NOMO-1 treated with DMSO at 0.1 percent for 48 hours (cell line): ENCODE results near the gene TMIGD3.
A peak's percentile ranks its signal among the peaks of the same experiment; 100 is the strongest.

Experiments
- DNase-seq: peaks from one replicate; lab custom pipeline; 2025; ENCODE audit not compliant: unreplicated experiment; lab: John Stamatoyannopoulos, UW

TMIGD3 gene

DNA sequence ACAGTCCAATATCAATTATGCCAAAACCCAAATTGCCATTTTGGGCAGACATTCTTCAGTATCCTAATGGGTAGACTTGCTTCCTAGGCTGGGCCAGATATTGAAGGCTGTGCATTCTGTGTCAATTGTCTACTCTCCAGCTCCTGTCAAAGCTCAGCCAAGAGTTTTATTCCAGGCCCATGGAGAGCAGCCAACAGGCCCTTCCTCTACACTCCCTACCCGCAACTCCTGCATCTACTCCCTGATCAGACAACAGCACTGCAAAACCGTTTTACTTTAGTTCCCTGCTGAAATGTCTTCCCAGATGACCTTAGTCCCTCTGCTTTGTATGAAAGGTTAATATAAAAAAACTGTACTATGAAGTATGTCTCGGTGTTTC lies 6.6 kb upstream of the TMIGD3 start:
- no peak for DNase-seq

DNA sequence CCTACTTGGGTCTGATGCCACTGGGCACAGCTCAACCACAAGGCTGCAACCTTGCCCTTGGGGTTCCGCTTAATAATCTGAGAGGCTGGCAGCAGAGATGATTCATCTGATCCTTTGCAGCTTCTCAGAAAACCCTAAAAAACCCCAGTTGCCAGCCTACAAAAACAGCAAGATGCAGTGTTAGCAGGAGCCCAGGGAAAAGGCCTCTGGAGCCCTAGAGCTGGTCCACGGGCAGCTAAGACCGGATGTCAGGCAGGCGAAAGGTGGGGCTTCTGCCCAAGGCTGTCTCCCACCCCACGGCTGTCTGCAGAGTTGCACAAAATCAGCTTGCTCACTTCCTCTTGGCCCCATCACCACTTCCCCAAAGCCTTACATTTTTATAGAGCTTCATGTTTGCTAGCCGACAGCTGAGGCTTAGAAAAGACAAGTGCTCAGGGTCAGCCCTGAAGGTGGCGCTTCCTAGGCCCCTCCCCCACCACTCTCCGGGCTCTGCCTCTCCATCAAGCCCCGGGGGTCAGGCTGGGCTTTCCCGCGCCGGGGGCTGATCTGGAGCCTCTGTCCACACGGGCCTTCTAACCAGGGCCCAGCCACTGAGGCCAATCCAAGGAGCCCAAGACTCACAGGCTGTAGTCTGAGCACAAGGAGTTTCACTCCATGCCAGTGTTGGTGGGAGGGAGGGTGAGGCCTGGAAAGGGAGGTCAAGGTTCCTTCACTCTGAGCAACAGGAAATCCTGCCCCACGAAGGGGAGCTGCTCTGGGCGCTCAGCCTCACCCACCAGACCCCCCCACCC lies 4.2 kb upstream of the TMIGD3 start:
- DNase-seq: peak; percentile 99

DNA sequence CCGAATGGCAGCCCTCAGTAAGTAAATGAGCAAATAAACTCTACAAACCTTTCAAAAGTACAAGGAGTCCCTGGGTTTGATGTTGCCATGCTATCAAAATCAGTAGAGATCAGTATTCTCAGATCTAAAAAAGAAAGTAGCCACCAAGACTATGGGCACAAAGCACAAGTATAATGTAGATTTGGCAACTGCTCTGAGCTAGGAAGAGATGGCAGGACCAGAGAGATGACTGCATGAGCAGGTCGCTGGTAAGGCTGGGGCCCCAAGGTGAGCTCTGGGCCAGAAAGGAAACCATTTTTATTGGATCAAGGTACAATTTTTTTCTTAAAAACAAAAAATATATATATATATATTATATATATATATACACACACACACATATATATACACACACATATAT lies 3.1 kb upstream of the TMIGD3 start:
- no peak for DNase-seq

DNA sequence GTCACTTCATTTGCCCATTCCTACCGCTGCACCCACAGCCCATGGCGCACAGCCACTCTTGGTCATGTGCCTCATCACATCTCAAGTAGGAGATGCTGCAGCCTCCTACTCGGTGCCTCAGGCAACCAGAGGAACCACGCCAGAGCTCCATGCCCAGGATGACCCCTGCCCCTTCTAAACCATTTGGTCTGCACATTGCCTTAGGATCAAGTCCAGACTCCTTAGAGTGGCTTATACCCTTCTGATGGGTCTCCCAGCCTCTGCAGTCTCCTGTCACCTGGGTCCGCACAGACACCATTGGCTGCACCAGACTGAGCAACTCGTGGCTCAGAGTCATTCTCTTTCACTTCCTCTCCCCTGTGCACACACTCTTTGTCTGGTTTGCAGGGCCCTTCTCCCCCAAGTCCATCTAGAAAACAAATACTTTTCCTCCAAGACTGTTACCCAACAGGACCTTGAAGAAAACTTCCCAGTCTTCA lies 2.2 kb upstream of the TMIGD3 start:
- DNase-seq: peak; percentile 83

DNA sequence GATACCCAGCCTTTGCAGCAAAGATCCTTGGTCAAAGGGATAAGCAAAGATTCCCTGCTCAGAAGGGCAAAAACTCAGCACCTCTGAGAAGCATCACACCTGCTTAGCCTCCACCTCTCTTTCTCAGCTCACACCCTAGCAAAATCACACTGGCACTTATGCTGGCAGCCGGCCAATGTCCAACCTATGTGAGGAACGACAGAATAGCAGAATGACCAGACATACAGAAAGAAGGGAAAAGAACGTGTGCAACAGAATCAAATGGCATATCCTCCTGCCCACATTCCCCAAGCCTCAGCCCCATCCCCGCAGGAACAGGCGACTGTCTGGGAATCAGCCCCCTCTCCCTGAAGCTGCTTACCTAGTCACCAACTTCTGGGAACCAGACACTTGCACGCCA lies 664 bp upstream of the TMIGD3 start:
- DNase-seq: no peak

DNA sequence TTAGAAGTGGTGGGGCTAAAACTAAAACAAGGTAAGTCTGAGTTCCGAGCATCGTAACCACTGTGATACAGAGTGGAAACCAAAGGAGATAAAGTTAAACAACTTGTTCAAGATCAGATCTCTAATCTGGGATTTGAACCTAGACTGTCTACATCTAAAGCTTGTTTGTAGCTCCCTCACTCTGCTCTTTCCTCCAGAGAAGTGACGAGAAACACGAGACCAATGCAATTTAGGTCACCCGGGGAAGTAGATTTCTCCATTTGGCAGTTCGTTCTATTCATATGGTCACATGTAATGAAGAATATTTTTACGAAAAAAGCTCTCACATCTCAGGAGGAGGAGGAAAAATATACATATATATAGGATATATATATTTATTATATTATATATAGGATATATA lies 1.8 kb downstream of the TMIGD3 start:
- DNase-seq: no peak

DNA sequence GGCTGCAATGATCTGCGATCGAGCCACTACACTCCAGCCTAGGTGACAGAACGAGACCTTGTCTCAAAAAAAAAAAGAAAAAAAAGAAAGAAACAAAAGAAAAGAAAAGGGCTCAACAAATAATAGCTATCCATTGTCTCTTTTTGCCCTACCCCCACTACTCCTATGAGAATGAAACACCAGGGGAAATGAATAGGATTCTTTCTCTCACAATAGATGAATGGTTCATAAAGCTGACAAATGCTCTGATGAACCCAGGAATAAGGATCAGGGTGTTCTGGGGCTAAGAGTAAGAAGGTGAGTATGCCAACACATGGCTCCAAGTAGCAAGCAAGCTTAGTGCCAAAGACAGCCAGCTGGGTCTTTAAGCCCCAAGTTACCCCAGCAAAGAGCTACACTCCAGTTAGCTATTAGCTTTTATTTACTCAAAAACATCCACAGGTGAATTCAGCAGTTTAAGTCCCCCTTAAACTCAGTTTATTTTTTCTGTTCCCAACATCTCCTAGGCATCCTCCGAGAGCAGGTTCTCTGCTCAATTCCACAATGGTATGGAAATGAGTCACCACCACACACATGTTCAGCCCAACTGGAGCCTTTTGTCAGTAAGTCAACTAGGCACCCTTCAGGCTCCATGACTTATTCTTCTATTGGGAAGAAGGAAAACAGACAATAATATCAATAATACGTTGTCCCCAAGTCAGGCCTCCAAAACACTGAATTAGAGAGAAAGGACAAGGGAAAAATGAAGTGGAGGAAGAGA lies 4.2 kb downstream of the TMIGD3 start:
- DNase-seq: no peak

DNA sequence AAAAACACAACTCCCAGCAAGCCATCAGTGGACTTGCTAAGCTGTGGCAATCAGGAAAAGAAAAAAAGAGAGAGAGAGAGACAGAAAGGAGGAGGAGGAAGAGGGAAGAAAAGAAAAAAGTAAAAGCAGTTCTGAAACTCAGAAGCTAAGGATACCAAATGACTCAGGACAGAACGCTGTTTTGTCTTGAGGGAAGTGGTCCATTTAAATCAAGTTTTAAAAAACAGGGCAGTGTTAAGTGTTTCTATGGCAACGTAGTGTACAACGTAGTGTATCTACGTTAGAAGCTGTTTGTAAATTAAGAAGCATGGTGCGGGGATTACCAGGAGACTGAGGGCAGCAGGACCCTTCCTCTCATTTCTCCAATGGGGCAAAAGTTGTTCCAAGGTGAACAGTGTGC lies 5.8 kb downstream of the TMIGD3 start:
- peak; percentile 72 for DNase-seq

DNA sequence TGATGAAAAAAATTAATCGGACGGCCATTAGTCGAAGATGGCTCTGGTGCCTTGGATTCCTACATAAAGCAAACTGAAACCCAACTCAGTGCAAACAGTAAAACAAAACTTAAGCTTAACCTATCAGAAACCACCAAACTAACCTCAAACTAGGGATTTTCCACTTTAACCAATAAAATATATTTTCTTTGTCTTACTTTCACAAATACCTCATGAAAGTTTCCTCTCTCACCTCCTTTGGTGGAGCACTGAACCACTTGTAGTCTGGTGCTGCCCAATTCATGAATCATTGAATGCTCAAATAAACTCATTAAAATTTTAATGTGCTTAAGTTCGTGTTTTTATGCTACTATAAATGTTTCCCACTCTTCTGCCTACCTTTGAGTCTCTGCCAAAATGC lies 7.0 kb downstream of the TMIGD3 start:
- DNase-seq: no peak

DNA sequence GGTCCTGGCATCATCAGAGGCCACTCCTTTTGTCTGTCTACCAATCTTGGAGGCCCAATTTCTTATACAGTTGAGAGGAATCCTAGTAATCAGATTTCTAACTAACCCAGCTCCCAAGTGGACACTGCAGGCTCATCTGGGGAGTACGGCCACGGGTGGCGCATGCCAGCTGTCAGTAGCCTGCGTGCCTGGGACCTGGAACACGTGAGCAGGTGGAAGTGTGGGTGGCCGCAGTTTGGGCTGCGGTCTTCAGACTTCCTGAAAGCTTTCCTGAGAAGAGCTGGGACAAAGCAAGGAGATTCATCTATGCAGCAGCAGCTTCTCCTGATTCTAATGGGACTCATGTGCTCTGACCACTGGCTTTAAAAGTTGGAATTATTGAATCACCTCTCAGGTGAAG lies 12.4 kb downstream of the TMIGD3 start:
- DNase-seq: no peak

DNA sequence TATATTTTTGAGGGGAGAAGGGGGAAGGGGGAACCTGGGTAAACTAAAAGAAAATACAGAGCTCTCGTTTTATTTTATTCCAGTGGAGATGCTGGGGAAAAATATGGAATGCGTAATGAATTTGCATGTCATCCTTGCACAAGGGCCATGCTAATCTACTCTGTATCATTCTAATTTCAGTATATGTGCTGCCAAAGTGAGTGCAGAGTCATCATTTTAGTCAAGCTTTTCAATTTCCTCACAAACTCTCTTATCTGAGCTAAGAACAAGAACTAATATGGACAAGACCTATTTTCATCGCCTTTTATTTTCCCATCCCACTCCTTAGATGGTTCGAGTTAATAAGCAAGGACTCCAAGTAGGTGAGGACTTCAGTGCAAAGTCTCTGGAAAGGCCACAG lies 13.2 kb downstream of the TMIGD3 start:
- no peak for DNase-seq

DNA sequence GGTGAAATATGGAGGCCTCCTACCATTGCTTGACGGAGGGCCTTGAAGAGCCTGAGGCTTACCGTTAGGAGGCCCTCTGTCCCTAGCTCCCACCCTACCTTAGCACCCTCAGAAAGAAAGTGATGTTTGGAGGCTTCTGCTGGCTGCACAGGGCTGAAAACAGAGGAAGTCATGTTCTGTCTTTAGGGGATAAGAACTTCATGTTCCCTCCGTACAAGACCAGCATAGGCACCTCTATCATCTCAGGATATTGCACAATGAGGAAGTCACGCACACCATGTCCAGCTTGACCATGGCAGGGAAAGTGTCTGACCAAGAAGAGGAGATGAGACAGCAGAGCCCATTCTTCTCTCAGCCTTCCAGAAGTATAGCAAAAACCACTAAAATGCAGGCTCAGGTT lies 13.8 kb downstream of the TMIGD3 start:
- DNase-seq: peak; percentile 41

DNA sequence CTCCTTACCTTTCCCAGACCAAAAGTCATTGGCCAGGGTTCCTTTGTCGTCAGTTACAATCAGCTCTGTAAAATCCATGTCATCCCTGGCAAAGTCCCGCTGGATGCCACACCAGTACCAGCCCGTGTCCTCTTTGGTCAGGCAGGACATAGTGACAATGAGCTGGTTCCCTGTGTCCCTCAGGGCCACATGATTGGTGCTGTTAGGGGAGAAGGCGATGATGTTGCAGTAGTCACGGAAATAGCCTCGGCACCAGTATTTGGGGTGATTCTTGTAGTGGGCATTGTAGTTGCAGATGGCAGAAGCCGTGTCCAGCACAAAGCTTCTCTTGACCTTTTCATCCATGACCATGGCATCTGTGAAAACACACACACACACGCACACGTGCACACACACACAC lies 14.8 kb downstream of the TMIGD3 start:
- DNase-seq: no peak

DNA sequence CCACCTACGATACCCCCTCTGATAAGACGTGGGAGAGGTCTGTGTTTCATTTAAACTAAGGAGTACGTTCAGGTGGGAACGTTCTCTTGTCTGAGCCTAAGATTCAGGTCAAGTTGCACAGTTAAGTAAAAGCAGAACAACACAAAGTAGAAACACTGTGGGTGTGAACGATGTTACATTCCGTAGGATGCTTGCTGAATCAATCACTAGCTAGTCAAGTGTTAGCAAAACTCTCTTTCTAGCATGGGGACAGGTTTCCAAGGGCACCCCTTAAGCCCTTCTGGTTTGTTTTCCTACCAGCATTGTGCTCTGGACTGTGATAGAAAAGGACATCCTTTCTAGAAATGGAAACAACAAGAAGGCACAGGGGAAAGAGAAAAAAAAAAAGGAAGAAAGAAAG lies 16.3 kb downstream of the TMIGD3 start:
- DNase-seq: no peak

DNA sequence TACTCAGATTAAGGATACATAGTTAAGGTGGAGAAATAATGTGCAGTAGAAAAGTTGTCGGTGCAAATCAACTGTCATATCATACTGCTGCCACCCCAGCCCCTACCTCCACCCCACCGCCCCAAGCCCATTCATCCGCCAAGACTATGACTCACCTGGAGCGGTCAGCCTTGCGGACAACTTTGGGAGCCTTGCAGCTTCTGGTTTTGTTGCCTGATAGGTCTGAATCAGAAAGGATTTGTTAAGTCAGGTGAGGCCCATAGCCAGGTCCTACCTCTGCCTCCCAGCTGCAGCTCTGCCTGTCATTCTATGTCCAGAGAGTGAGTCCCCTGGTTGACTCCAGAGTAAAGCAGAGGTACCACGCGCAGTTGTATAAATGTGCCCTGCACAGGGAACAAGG lies 17.0 kb downstream of the TMIGD3 start:
- no peak for DNase-seq

DNA sequence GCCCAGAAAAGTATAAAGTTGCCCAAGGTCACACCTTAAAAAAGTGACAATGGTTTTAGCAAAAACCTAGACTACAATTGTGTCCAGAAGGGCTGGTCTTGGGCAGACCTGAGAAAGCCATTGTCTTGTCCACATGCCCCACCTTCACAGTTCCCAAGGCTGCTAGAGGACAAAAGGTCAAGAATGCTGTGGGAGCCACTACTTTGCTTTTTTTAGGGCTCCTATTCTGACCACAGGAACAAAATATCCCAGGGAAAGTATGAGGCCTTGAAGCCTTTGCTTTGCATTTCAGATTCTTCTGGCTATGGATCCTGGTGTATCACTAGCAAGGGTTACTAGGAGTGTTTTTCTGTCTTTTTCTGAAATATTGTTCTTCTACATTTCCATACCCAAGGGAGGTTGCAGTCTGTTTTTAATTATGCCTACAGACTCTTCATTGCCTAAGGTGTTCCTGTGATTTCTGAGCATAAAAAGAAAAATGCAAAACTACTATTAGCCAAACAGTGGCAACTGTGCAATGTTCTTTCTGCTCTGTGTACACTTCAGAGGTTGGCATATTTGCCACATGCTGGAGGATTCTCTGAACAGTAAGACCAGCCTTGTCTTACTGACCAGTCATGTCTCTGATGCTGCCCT lies 18.9 kb downstream of the TMIGD3 start:
- no peak for DNase-seq

DNA sequence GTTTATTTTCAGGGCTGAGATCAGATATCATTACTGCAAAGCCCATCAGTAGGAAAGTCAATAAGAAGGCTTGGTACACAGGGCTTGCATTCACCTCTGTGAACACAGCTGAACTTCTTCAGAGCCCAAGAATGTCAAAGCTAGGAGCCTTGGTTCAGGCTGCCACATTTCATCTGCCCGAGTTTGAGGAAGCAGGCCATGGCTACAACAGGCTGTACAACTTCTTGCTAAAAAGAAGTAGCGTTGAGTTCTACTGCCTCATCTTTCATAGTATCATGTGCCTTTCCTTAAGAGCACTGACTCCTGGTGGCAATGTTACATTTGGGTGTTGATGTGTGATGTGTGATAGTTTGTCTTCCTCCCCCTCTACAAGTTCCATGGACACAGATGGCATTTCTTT lies 19.6 kb downstream of the TMIGD3 start:
- DNase-seq: no peak

DNA sequence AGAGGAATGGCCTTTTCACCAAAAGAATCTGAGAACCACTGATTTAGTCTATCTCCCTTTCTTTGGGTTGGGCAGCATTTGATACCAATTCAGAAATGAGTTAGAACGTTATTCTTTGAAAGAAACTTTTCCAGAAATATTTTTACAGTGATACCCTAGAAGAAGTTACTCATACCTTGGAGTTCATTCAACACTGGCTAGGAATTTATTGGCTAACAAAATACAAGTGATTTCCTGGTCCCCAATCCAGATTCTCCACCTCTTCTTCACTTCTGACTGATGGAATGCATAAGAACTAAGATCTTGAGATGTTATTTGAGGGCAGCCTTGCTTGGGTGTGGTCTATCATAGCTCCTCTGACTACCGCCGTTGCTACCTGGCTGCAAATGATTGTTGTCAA lies 20.3 kb downstream of the TMIGD3 start:
- DNase-seq: no peak

DNA sequence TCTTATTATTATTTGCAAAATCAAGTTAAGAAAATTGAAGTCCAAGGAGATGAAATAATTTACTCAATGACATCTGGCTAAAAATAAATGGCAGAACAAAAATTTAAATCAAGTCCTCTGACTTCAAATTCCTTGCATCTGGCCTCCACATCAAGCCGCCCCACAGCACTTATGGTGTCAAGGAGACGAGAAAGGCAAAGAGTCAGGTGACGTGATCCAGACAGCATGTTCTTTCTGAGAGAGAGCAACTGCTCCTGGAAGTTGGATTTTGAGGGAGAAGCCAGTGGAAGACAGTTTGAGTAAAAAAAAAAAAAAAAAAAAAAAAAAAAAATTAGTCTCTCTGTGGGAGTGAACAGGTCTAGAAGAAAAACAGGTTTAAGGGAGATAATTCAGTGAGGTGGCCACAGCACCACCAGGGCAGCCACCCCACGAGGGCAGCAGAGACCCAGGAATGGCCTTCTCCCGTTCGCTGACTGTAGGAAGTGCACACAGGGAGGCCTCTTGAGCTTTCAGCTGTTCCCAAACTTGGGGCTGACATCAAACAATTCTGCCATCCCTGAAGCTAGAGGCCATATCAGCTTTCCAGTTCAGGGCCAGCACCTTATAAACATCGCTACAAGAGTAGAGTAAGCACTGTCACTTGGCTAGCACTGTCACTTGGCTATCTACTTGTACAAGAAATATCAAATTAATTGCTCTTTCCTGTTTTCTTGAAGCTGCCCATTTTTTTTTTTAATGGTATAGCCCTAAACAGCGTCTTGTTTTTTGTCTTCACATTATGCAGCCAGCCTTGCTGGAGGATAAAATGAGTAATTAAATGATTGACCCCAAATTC lies 21.8 kb downstream of the TMIGD3 start:
- peak; percentile 82 for DNase-seq

DNA sequence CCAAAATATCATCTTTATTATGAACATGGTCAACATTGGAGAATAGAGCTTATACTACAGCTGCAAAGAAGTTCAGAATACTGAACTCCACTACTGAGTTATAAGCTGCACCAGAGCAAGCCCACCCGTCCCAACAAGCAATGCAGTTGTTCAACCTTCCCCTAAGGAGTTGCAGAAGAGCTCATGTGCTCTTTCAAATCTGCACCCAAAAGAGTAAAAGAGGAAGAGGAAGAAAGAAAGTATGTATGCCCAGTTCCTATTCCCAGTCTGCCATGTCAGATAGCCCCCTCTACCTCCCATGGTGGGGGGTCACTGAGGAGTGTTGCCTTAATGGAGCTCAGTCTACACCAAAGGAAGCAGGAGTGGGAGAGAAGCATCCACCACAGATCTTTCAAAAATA lies 22.8 kb downstream of the TMIGD3 start:
- peak; percentile 40 for DNase-seq

DNA sequence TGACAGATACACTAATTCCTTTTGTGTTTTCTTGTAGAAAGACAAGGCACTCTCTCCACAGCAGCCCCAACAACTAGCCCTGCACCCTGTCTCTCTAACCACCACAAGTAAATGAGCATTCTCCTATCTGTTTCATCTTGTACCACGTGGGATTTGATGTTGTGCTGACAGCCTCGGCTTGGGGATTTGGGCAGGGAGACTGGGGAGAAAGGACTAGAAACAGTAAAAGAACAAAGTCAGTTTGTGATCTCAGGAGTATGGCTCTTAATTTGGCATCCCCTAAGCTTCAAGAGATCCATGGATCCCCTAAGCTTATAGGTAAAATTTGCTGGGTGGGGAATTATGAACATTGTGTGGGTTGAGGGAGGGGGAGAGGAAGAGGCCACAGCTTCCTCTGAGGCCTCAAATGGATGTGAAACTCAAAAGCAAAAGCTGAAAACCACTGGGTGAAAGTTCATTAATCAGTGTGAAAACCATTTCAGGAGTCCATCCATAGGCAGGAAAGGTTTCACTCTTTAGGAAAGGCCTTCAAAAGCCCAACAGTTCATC lies 26.6 kb downstream of the TMIGD3 start:
- peak; percentile 74 for DNase-seq
